ENCODE results near the gene C4B. TPM values are rescaled to one million over a fixed set of nuclear protein-coding genes. Genes with fewer than 3 reads are reported as not detected.

C4B gene
- total RNA-seq, 2 experiments from 2014 or later: 3.0 to 4.0 TPM

DNA sequence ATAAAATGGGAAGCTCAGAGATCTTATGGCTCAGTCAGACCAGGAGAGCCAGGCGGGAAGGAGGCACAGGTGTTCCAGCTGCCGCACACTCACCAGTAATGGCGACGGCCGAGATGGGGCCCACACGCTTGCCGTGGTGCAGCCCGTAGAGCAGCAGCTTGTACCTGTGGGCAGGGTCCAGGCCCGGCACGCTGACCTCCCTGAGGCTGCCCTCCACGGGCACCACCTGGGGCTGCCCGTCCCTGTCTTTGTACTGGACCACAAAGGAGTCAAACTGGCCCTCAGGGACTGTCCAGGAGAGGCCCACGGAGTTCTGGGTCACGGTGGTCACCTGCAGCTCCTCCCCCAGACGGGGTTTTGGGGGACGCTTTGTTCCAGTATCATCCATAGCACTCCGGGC lies 54.9 kb downstream of the C4B start:
- POLR2A ChIA-PET: no interaction called here
- H3K36me3 Mint-ChIP-seq (ENCODE audit: low read depth): no peaks in the 10 kb centered on the region
- ATAC-seq (ENCODE audit: poor library complexity): no peak
- no peaks in the 10 kb centered on the region for H3K4me1 Mint-ChIP-seq (ENCODE audit: low read depth)
- Histone ChIP-seq H3K4me1 (ENCODE audit: insufficient read depth, low read length) (no peaks in the 10 kb centered on the region), H3K27me3 (ENCODE audit: control insufficient read depth in 1 of 2, insufficient read depth in 2 of 2, low read length in 2 of 2) (no peaks in the 10 kb centered on the region), H3K36me3 (ENCODE audit: insufficient read depth, low read length) (no peaks in the 10 kb centered on the region), H3K27ac (ENCODE audit: low read depth in 1 of 2, low read length in 2 of 2) (no peak overlapping the region), H3K9me3 (ENCODE audit: control insufficient read depth in 1 of 2, insufficient read depth in 1 of 2, low read length in 2 of 2) (no peaks in the 10 kb centered on the region), H3K4me3 (ENCODE audit: low read length) (no peak overlapping the region)
- intact Hi-C loops (cut with DNase I, micrococcal nuclease): no loop called here
- no peaks in the 10 kb centered on the region for H3K27me3 Mint-ChIP-seq
- CTCF ChIA-PET: no interaction called here
- H3K4me3 Mint-ChIP-seq: no peak overlapping the region
- no peak for DNase-seq
- H3K27ac Mint-ChIP-seq: no peak overlapping the region
- TF ChIP-seq, protein P1, sequence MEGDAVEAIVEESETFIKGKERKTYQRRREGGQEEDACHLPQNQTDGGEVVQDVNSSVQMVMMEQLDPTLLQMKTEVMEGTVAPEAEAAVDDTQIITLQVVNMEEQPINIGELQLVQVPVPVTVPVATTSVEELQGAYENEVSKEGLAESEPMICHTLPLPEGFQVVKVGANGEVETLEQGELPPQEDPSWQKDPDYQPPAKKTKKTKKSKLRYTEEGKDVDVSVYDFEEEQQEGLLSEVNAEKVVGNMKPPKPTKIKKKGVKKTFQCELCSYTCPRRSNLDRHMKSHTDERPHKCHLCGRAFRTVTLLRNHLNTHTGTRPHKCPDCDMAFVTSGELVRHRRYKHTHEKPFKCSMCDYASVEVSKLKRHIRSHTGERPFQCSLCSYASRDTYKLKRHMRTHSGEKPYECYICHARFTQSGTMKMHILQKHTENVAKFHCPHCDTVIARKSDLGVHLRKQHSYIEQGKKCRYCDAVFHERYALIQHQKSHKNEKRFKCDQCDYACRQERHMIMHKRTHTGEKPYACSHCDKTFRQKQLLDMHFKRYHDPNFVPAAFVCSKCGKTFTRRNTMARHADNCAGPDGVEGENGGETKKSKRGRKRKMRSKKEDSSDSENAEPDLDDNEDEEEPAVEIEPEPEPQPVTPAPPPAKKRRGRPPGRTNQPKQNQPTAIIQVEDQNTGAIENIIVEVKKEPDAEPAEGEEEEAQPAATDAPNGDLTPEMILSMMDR (IDR thresholded peaks at IDR 0.05): no peak
- no peaks in the 10 kb centered on the region for H3K9me3 Mint-ChIP-seq

DNA sequence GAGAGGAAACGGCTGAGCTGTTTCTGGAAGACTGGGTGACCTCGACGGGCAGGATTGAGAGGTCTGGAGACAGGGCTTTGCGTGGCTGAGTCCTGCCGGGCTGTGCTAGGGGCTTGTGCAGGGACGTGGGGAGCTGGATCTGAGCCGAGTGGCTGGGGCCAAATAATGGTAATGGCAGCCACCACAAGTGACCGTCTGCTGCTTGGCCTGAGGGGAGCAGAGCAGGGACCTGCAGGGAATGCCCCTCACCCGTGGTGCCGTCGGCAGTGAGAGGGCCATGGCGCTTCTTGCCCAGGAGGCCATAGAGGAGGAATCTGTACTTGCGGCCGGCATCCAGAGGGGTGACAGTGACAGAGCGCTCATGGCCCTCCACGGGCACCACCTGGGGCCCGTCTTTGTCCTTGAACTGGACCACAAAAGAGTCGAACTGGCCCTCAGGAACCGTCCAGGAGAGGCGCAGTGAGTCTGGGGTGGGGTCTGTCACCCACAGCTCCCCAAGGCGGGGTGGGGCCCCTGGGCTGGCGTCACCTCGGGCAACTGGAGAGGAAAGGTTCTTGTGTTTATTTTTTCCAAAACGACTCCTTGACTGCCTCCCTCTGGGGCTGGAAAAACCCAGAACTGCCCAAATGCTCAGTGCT lies 55.4 kb downstream of the C4B start:
- TF ChIP-seq, protein P1 (IDR thresholded peaks at IDR 0.05): no peak
- ATAC-seq (ENCODE audit: poor library complexity) (no peak), DNase-seq (no peak)
- no peaks in the 10 kb centered on the region for H3K4me1 ChIP-seq (ENCODE audit: insufficient read depth, low read length)
- H3K27ac Mint-ChIP-seq: no peak overlapping the region
- H3K4me1 Mint-ChIP-seq (ENCODE audit: low read depth): no peaks in the 10 kb centered on the region
- H3K27me3 Mint-ChIP-seq: no peaks in the 10 kb centered on the region
- no peak overlapping the region for H3K4me3 Mint-ChIP-seq
- intact Hi-C loops (cut with DNase I, micrococcal nuclease): no loop called here
- H3K9me3 Mint-ChIP-seq: no peaks in the 10 kb centered on the region
- CTCF ChIA-PET: no interaction called here
- H3K27me3 ChIP-seq (ENCODE audit: control insufficient read depth in 1 of 2, insufficient read depth in 2 of 2, low read length in 2 of 2): no peaks in the 10 kb centered on the region
- no peaks in the 10 kb centered on the region for H3K9me3 ChIP-seq (ENCODE audit: control insufficient read depth in 1 of 2, insufficient read depth in 1 of 2, low read length in 2 of 2)
- H3K36me3 Mint-ChIP-seq (ENCODE audit: low read depth): no peaks in the 10 kb centered on the region
- no peaks in the 10 kb centered on the region for H3K36me3 ChIP-seq (ENCODE audit: insufficient read depth, low read length)
- H3K4me3 ChIP-seq (ENCODE audit: low read length): no peak overlapping the region
- POLR2A ChIA-PET: no interaction called here
- H3K27ac ChIP-seq (ENCODE audit: low read depth in 1 of 2, low read length in 2 of 2): no peak overlapping the region

DNA sequence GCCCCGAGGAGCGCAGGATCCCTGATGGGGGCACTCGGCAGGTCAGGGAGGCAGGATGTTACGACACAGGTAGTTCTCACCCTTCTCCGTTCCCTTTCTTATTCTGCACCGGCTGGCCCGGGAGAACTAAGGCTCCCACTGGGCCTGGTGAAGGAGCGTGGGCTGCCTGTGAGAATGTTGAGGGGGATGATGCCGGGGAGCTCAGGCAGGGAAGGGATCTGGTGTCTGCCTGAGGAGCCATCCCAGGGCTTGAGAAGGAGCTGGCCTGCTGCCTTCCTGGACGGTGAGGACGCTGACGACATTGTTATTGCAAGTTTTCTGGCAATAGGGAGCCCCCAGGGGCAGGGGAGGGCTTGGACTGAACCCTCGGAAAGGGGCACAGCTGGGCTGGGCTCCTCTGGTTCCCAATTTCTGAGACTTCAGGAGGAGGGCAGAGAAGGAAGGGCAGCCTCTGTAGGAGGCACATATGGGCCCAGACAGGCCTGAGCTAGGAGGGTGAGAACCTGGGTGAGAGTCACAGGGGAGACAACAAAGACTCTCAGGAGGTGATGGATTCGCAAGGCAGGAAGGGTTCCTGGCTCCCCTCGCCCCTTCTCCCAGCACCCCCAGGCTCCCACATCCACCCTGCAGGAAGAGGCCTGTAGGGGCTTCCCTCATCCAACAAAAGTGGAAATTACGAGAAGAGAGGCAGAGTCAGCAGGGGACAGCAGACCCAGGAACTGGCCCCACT lies 56.4 kb downstream of the C4B start:
- ChIA-PET CTCF (no interaction called here), POLR2A (no interaction called here)
- no peaks in the 10 kb centered on the region for H3K27me3 Mint-ChIP-seq
- H3K4me1 ChIP-seq (ENCODE audit: insufficient read depth, low read length): no peaks in the 10 kb centered on the region
- H3K27ac ChIP-seq (ENCODE audit: low read depth in 1 of 2, low read length in 2 of 2): no peak overlapping the region
- H3K4me1 Mint-ChIP-seq (ENCODE audit: low read depth): no peaks in the 10 kb centered on the region
- no peak overlapping the region for H3K4me3 ChIP-seq (ENCODE audit: low read length)
- no peaks in the 10 kb centered on the region for H3K27me3 ChIP-seq (ENCODE audit: control insufficient read depth in 1 of 2, insufficient read depth in 2 of 2, low read length in 2 of 2)
- no peaks in the 10 kb centered on the region for H3K9me3 ChIP-seq (ENCODE audit: control insufficient read depth in 1 of 2, insufficient read depth in 1 of 2, low read length in 2 of 2)
- intact Hi-C loops (cut with DNase I, micrococcal nuclease): no loop called here
- H3K36me3 ChIP-seq (ENCODE audit: insufficient read depth, low read length): no peaks in the 10 kb centered on the region
- no peak overlapping the region for H3K4me3 Mint-ChIP-seq
- no peaks in the 10 kb centered on the region for H3K36me3 Mint-ChIP-seq (ENCODE audit: low read depth)
- DNase-seq (no peak), ATAC-seq (ENCODE audit: poor library complexity) (no peak)
- H3K9me3 Mint-ChIP-seq: no peaks in the 10 kb centered on the region
- TF ChIP-seq, protein P1 (IDR thresholded peaks at IDR 0.05): no peak
- H3K27ac Mint-ChIP-seq: no peak overlapping the region
